T-helper 2 cell treated with Interferon-gamma antibody and Interleukin-4, amounts not matched to agents 5 μg/mL and 100 μg/mL, for 36 hours (primary cell): ENCODE data around the gene KHNYN.

Source experiments
- DNase-seq: peaks from one replicate; pipeline ENCODE4 v3.0.0; 2021; ENCODE audit warnings: low spot score
- H3K27ac Mint-ChIP-seq: one replicate; pipeline ENCODE4 v1.8.0; 2021; ENCODE audit warnings: mild to moderate bottlenecking, mixed read lengths
- H3K27me3 Mint-ChIP-seq: one replicate; pipeline ENCODE4 v1.8.0; 2021; ENCODE audit warnings: low read depth, mixed read lengths
- H3K36me3 Mint-ChIP-seq: one replicate; pipeline ENCODE4 v1.8.0; 2021; ENCODE audit warnings: low read depth, mixed read lengths
- H3K4me1 Mint-ChIP-seq: one replicate; pipeline ENCODE4 v1.8.0; 2021; ENCODE audit warnings: low read depth, mixed read lengths
- H3K4me3 Mint-ChIP-seq: one replicate; pipeline ENCODE4 v1.8.0; 2022; ENCODE audit warnings: mild to moderate bottlenecking, moderate library complexity, mixed read lengths
- H3K9me3 Mint-ChIP-seq: one replicate; pipeline ENCODE4 v1.8.0; 2021; ENCODE audit warnings: mixed read lengths

KHNYN gene

GRCh38 chr14:24435192-24435810 lies 5.5 kb downstream of the KHNYN start:
- DNase-seq = no peak
- Mint-ChIP-seq H3K4me3 (no peak overlapping the region), H3K9me3 (no peaks in the 10 kb centered on the region), H3K27ac (peak overlapping the region; percentile 18), H3K36me3 (peaks cover 71% of the 10 kb centered on the region), H3K27me3 (no peaks in the 10 kb centered on the region), H3K4me1 (peaks cover 43% of the 10 kb centered on the region)

- DNase-seq = no peak
- Mint-ChIP-seq H3K36me3 (peaks cover 75% of the 10 kb centered on the region), H3K4me3 (no peak overlapping the region), H3K9me3 (no peaks in the 10 kb centered on the region), H3K27ac (no peak overlapping the region), H3K27me3 (no peaks in the 10 kb centered on the region), H3K4me1 (peaks cover 47% of the 10 kb centered on the region)
These were observed 6.2 kb downstream of the KHNYN start for GRCh38 chr14:24435998-24436354.

- peak overlapping the region; percentile 78 for H3K27ac Mint-ChIP-seq
- no peaks in the 10 kb centered on the region for H3K27me3 Mint-ChIP-seq
- peaks cover 73% of the 10 kb centered on the region for H3K36me3 Mint-ChIP-seq
- no peaks in the 10 kb centered on the region for H3K9me3 Mint-ChIP-seq
- H3K4me1 Mint-ChIP-seq = peaks cover 48% of the 10 kb centered on the region
- H3K4me3 Mint-ChIP-seq = peak overlapping the region; percentile 50
- DNase-seq = peak; percentile 26
These were observed 6.7 kb downstream of the KHNYN start for GRCh38 chr14:24436355-24437019.

- Mint-ChIP-seq H3K27me3 (no peaks in the 10 kb centered on the region), H3K4me1 (peaks cover 49% of the 10 kb centered on the region), H3K9me3 (no peaks in the 10 kb centered on the region), H3K27ac (peak overlapping the region; percentile 78), H3K4me3 (peak overlapping the region; percentile 50), H3K36me3 (peaks cover 71% of the 10 kb centered on the region)
- no peak for DNase-seq
These were observed 7.4 kb downstream of the KHNYN start for GRCh38 chr14:24437020-24437735.

- DNase-seq = no peak
- peak overlapping the region; percentile 78 for H3K27ac Mint-ChIP-seq
- H3K9me3 Mint-ChIP-seq = no peaks in the 10 kb centered on the region
- H3K4me3 Mint-ChIP-seq = peak overlapping the region; percentile 33
- no peaks in the 10 kb centered on the region for H3K27me3 Mint-ChIP-seq
- peaks cover 53% of the 10 kb centered on the region for H3K4me1 Mint-ChIP-seq
- peaks cover 74% of the 10 kb centered on the region for H3K36me3 Mint-ChIP-seq
These were observed 7.9 kb downstream of the KHNYN start for GRCh38 chr14:24437736-24438067.

- no peak for DNase-seq
- H3K4me3 Mint-ChIP-seq = no peak overlapping the region
- no peaks in the 10 kb centered on the region for H3K9me3 Mint-ChIP-seq
- peak overlapping the region; percentile 43 for H3K27ac Mint-ChIP-seq
- peaks cover 69% of the 10 kb centered on the region for H3K36me3 Mint-ChIP-seq
- H3K4me1 Mint-ChIP-seq = peaks cover 52% of the 10 kb centered on the region
- H3K27me3 Mint-ChIP-seq = no peaks in the 10 kb centered on the region
These were observed 8.7 kb downstream of the KHNYN start for GRCh38 chr14:24438223-24439097.

GRCh38 chr14:24439257-24439656 lies 9.5 kb downstream of the KHNYN start:
- peaks cover 54% of the 10 kb centered on the region for H3K4me1 Mint-ChIP-seq
- peaks cover 64% of the 10 kb centered on the region for H3K36me3 Mint-ChIP-seq
- no peaks in the 10 kb centered on the region for H3K9me3 Mint-ChIP-seq
- peak overlapping the region; percentile 3 for H3K4me3 Mint-ChIP-seq
- H3K27me3 Mint-ChIP-seq = no peaks in the 10 kb centered on the region
- DNase-seq = no peak
- no peak overlapping the region for H3K27ac Mint-ChIP-seq

GRCh38 chr14:24439830-24440605 lies 10.3 kb downstream of the KHNYN start:
- Mint-ChIP-seq H3K27me3 (no peaks in the 10 kb centered on the region), H3K36me3 (peaks cover 60% of the 10 kb centered on the region), H3K9me3 (no peaks in the 10 kb centered on the region), H3K27ac (peak overlapping the region; percentile 37), H3K4me3 (peak overlapping the region; percentile 3), H3K4me1 (peaks cover 54% of the 10 kb centered on the region)
- no peak for DNase-seq

- H3K27ac Mint-ChIP-seq = peak overlapping the region; percentile 97
- H3K36me3 Mint-ChIP-seq = peaks cover 53% of the 10 kb centered on the region
- H3K4me3 Mint-ChIP-seq = peak overlapping the region; percentile 92
- DNase-seq = no peak
- peaks cover 53% of the 10 kb centered on the region for H3K4me1 Mint-ChIP-seq
- no peaks in the 10 kb centered on the region for H3K9me3 Mint-ChIP-seq
- no peaks in the 10 kb centered on the region for H3K27me3 Mint-ChIP-seq
These were observed 11.0 kb downstream of the KHNYN start for GRCh38 chr14:24440606-24441399.

GRCh38 chr14:24441485-24441884 lies 11.7 kb downstream of the KHNYN start:
- H3K4me3 Mint-ChIP-seq = peak overlapping the region; percentile 92
- H3K27ac Mint-ChIP-seq = peak overlapping the region; percentile 97
- no peaks in the 10 kb centered on the region for H3K9me3 Mint-ChIP-seq
- H3K4me1 Mint-ChIP-seq = peaks cover 50% of the 10 kb centered on the region
- H3K36me3 Mint-ChIP-seq = peaks cover 51% of the 10 kb centered on the region
- DNase-seq = no peak
- H3K27me3 Mint-ChIP-seq = no peaks in the 10 kb centered on the region

GRCh38 chr14:24441904-24442239 lies 12.1 kb downstream of the KHNYN start:
- H3K9me3 Mint-ChIP-seq = no peaks in the 10 kb centered on the region
- peak overlapping the region; percentile 97 for H3K27ac Mint-ChIP-seq
- no peaks in the 10 kb centered on the region for H3K27me3 Mint-ChIP-seq
- no peak for DNase-seq
- peaks cover 47% of the 10 kb centered on the region for H3K36me3 Mint-ChIP-seq
- H3K4me3 Mint-ChIP-seq = peak overlapping the region; percentile 92
- H3K4me1 Mint-ChIP-seq = peaks cover 46% of the 10 kb centered on the region

- peak; percentile 98 for DNase-seq
- H3K36me3 Mint-ChIP-seq = peaks cover 42% of the 10 kb centered on the region
- H3K27me3 Mint-ChIP-seq = no peaks in the 10 kb centered on the region
- peak within 1 kb of the TSS; percentile 97 for H3K27ac Mint-ChIP-seq
- peak within 1 kb of the TSS; percentile 92 for H3K4me3 Mint-ChIP-seq
- peaks cover 41% of the 10 kb centered on the region for H3K4me1 Mint-ChIP-seq
- H3K9me3 Mint-ChIP-seq = no peaks in the 10 kb centered on the region
These were observed 12.7 kb downstream of the KHNYN start, which contains the start of gene SDR39U1 for GRCh38 chr14:24442240-24443052. TSS of gene SDR39U1 (minus strand) at chr14:24442776. CDS start at chr14:24442769, 7 bp downstream.
